ENCODE results near the gene TAX1BP1.

DNA sequence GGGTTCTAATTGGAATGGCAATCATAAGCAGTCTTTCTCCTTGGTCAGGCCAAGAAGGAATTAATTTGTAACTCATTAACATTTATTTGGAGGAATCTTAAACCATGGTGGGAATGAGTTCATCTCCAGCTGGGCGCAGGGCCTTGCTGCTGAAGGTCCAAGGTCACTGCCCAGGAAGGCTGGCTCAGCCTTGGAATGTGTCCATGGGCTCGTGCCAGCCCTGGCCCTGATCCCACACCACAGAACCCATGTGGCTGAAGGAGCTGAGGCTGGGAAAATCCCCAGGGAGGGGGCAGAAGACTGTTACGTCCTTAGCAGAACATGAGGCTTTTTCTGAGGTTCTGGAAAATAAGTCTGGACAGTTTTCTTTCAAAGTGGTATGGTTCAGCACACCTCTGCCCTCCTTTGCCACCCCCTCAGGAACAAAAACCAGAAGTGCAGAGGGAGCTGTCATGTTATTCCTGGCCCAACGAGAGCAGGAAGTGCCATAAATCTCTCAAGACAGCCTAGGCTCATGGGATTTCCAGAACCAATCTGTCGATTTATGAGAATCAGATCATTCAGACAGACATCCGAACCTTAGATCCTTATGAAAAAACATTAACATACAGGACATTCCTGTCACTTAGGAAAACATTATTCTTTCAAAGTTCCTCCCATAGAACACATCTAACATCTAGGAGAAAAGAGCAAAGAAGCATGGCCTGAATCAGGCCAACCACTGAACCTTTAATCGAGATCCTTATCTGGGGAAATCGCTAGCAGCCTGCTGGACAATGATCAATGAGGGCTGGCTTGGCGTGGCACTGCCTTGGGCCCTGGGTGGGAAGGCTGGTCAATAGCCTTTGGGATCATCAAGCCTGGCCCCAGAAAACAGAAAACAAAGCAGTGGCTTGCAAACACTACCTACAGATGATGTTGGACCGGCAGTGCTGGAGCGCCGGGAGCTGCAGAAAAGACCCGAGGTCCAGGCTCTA lies 134.3 kb downstream of the TAX1BP1 start:
- no peak for TF ChIP-seq POLR2A (IDR thresholded peaks at IDR 0.05; ENCODE audit: extremely low read depth, insufficient read length)
- no peak for TF ChIP-seq MYC (IDR thresholded peaks at IDR 0.05; ENCODE audit: low read depth, low read length)

Measured in NB4 (cell line).